Neural crest cell (in vitro differentiated cells): ENCODE data around the gene CYFIP2. TPM values are rescaled to one million over a fixed set of nuclear protein-coding genes. Genes with fewer than 3 reads are reported as not detected.

Experiments
- DNase-seq: peaks from one replicate; pipeline ENCODE4 v3.0.0; 2021; ENCODE audit warnings: low read depth, mixed read lengths, low spot score
- H3K27ac Mint-ChIP-seq: one replicate; pipeline ENCODE4 v1.8.0; 2021; ENCODE audit warnings: mild to moderate bottlenecking, mixed read lengths; ENCODE audit not compliant: unreplicated experiment
- H3K27me3 Mint-ChIP-seq: 2 replicates; pipeline ENCODE4 v1.8.0; 2021; ENCODE audit warnings: low read depth, mild to moderate bottlenecking, mixed read lengths
- H3K36me3 Mint-ChIP-seq: 2 replicates; pipeline ENCODE4 v1.8.0; 2021; ENCODE audit warnings: low read depth, mild to moderate bottlenecking, mixed read lengths
- H3K4me1 Mint-ChIP-seq: 2 replicates; pipeline ENCODE4 v1.8.0; 2021; ENCODE audit warnings: mixed read lengths
- H3K4me3 Mint-ChIP-seq: one replicate; pipeline ENCODE4 v1.8.0; 2021; ENCODE audit warnings: mild to moderate bottlenecking, mixed read lengths
- H3K9me3 Mint-ChIP-seq: 2 replicates; pipeline ENCODE4 v1.8.0; 2021; ENCODE audit warnings: mixed read lengths
- CTCF ChIP-seq: fragments of 200-600 bp; sonication (generic); conservative IDR thresholded peaks from 2 replicates; pipeline ENCODE4 v1.5.0; 2021; ENCODE audit warnings: antibody characterized with exemption, mild to moderate bottlenecking
- total RNA-seq: library from RNA; stranded (reverse); gene quantifications from 2 replicates; pipeline ENCODE4 v1.2.1, GENCODE V29; 2021

The CYFIP2 gene
- total RNA-seq, 1 donor from 2014 or later: 76.6 TPM

DNA sequence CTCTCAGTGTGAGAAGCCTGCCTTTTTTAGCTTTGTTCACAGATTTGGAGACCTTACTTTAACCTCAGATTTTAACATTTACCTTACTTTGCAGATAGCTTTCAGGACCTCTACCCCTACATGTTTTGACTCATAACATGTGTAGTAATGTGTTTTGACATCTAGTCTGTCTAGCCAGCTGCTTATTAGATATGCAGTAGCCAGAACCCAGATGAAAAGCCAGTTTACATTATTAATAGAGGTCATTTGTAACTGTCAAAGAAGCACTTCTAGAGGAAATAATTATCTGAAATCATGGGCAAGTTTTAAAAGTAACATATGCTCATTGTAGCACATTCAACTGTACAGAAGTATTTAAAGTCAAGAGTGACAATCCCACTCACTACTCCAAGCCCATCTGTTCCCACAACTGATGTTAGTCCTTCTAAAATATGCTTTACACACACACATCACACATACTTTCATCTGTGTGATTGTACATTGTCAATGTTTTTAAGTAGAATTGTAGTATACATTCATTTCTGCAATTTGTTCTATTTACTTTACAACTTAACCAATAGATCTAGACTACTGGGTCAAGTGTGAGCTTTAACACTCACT lies 122.3 kb downstream of the CYFIP2 start:
- DNase-seq: no peak
- H3K4me1 Mint-ChIP-seq: peaks cover 29% of the 10 kb centered on the region
- H3K9me3 Mint-ChIP-seq: no peaks in the 10 kb centered on the region
- no peak overlapping the region for H3K4me3 Mint-ChIP-seq
- H3K27me3 Mint-ChIP-seq: no peaks in the 10 kb centered on the region
- H3K27ac Mint-ChIP-seq: peak overlapping the region; percentile 87
- TF ChIP-seq CTCF: no peak
- peaks cover 16% of the 10 kb centered on the region for H3K36me3 Mint-ChIP-seq

GRCh38 chr5:157389103-157389502 lies 123.2 kb downstream of the CYFIP2 start:
- Mint-ChIP-seq H3K36me3 (peaks cover 19% of the 10 kb centered on the region), H3K4me3 (no peak overlapping the region), H3K27ac (peak overlapping the region; percentile 68), H3K27me3 (no peaks in the 10 kb centered on the region), H3K9me3 (no peaks in the 10 kb centered on the region), H3K4me1 (peaks cover 24% of the 10 kb centered on the region)
- no peak for TF ChIP-seq CTCF
- DNase-seq: no peak

GRCh38 chr5:157390133-157390532 lies 124.2 kb downstream of the CYFIP2 start:
- no peak overlapping the region for H3K4me3 Mint-ChIP-seq
- H3K4me1 Mint-ChIP-seq: peaks cover 20% of the 10 kb centered on the region
- H3K27ac Mint-ChIP-seq: no peak overlapping the region
- H3K9me3 Mint-ChIP-seq: no peaks in the 10 kb centered on the region
- no peak for DNase-seq
- TF ChIP-seq CTCF: no peak
- H3K27me3 Mint-ChIP-seq: no peaks in the 10 kb centered on the region
- H3K36me3 Mint-ChIP-seq: peaks cover 20% of the 10 kb centered on the region

GRCh38 chr5:157390551-157391297 lies 124.8 kb downstream of the CYFIP2 start:
- Mint-ChIP-seq H3K4me3 (no peak overlapping the region), H3K4me1 (peaks cover 14% of the 10 kb centered on the region), H3K27me3 (no peaks in the 10 kb centered on the region), H3K27ac (no peak overlapping the region), H3K9me3 (no peaks in the 10 kb centered on the region), H3K36me3 (peaks cover 20% of the 10 kb centered on the region)
- TF ChIP-seq CTCF: no peak
- no peak for DNase-seq

GRCh38 chr5:157398305-157398704 lies 132.4 kb downstream of the CYFIP2 start:
- peaks cover 6% of the 10 kb centered on the region for H3K9me3 Mint-ChIP-seq
- H3K4me3 Mint-ChIP-seq: no peak overlapping the region
- TF ChIP-seq CTCF: no peak
- H3K36me3 Mint-ChIP-seq: peaks cover 11% of the 10 kb centered on the region
- H3K27ac Mint-ChIP-seq: no peak overlapping the region
- no peak for DNase-seq
- H3K27me3 Mint-ChIP-seq: no peaks in the 10 kb centered on the region
- H3K4me1 Mint-ChIP-seq: no peaks in the 10 kb centered on the region
